B cell (primary cell): ENCODE data around the gene KCNK13.

Source experiments
- EZH2 ChIP-seq: IDR thresholded peaks from 2 replicates; pipeline ENCODE4 v1.6.1; 2012; ENCODE audit warnings: borderline replicate concordance, low read depth, mild to moderate bottlenecking, moderate library complexity, low read length; ENCODE audit not compliant: insufficient read depth, poor library complexity, severe bottlenecking
- TF ChIP-seq, protein P1 (sequence below): fragments of 200-600 bp; IDR thresholded peaks from one replicate; pipeline ENCODE4 v1.8.0; 2022; ENCODE audit warnings: antibody characterized with exemption, mild to moderate bottlenecking

DNA sequence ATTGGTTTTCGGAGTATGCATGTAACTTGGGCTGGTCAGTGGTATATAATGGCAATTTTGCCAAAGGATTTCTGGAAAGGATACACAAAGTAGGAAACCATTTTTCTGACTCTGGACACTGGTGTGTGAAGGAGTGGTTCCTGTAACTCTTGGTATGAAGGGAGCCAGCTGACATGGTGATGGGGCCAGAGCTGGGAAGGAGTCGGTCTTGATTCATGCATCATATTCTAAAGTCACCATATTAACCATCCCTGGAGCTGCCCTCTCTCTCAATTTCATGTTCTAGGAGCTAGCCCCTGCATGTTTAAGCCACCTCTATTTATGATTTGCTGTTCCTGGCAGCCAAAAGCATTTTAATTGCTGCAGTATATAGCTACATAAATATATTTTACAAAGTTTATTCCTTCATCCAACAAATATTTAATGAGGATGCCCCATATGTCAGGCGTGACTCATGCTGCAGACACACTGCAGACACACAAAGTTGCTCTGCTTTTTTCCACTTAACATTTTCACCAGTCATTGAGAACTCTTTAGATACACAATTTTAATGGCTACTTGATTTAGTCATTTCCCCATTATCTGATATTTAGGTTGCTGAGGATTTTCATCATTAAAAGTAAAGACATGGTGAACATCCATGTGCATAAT lies 115.9 kb downstream of the KCNK13 start:
- TF ChIP-seq, protein P1, sequence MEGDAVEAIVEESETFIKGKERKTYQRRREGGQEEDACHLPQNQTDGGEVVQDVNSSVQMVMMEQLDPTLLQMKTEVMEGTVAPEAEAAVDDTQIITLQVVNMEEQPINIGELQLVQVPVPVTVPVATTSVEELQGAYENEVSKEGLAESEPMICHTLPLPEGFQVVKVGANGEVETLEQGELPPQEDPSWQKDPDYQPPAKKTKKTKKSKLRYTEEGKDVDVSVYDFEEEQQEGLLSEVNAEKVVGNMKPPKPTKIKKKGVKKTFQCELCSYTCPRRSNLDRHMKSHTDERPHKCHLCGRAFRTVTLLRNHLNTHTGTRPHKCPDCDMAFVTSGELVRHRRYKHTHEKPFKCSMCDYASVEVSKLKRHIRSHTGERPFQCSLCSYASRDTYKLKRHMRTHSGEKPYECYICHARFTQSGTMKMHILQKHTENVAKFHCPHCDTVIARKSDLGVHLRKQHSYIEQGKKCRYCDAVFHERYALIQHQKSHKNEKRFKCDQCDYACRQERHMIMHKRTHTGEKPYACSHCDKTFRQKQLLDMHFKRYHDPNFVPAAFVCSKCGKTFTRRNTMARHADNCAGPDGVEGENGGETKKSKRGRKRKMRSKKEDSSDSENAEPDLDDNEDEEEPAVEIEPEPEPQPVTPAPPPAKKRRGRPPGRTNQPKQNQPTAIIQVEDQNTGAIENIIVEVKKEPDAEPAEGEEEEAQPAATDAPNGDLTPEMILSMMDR: no peak
- TF ChIP-seq EZH2: no peak
